Measurements from ENCODE around the gene SPATA32.

- TF ChIP-seq EZH2 (IDR thresholded peaks at IDR 0.05): no peak
- TF ChIP-seq POLR2AphosphoS5 (IDR thresholded peaks at IDR 0.05; ENCODE audit: borderline replicate concordance, low read depth, low read length): no peak
- TF ChIP-seq FOXP2 (optimal IDR thresholded peaks at IDR 0.05; ENCODE audit: control extremely low read depth, extremely low read length, insufficient read depth): no peak
These were observed 44.2 kb upstream of the SPATA32 start for GRCh38 chr17:45306094-45306493.

Measured in SK-N-MC (cell line).